HEK293 (cell line): ENCODE measurements around the gene SCYL3.
A peak's percentile ranks its signal among the peaks of the same experiment; 100 is the strongest.

ENCODE experiments used
- KLF10 ChIP-seq: fragments of 450-650 bp; IDR thresholded peaks from 2 replicates; pipeline ENCODE4 v1.5.1; 2018; ENCODE audit warnings: missing biosample characterization, mild to moderate bottlenecking, missing genetic modification characterization
- SCRT1 ChIP-seq: fragments of 450-650 bp; formaldehyde crosslinking; IDR thresholded peaks from 2 replicates; pipeline ENCODE4 v1.5.1; 2016; ENCODE audit warnings: missing biosample characterization, missing genetic modification characterization, borderline replicate concordance
- SP3 ChIP-seq: fragments of 450-650 bp; formaldehyde crosslinking; IDR thresholded peaks from 2 replicates; pipeline ENCODE4 v1.5.1; 2016; ENCODE audit warnings: missing biosample characterization, missing genetic modification characterization
- TRIM28 ChIP-seq: IDR thresholded peaks from 2 replicates; pipeline ENCODE4 v1.6.1; 2011; ENCODE audit warnings: low read length, control low read depth, borderline replicate concordance
- YY1 ChIP-seq: fragments of 450-650 bp; formaldehyde crosslinking; IDR thresholded peaks from 2 replicates; pipeline ENCODE4 v1.5.1; 2018; ENCODE audit warnings: missing biosample characterization, missing genetic modification characterization
- ZBTB20 ChIP-seq: fragments of 450-650 bp; formaldehyde crosslinking; IDR thresholded peaks from 2 replicates; pipeline ENCODE4 v1.5.1; 2016; ENCODE audit warnings: missing biosample characterization, missing genetic modification characterization
- ZNF114 ChIP-seq: fragments of 450-650 bp; formaldehyde crosslinking; IDR thresholded peaks from 2 replicates; pipeline ENCODE4 v1.5.0; 2017; ENCODE audit warnings: missing biosample characterization, missing genetic modification characterization
- ZNF140 ChIP-seq: fragments of 450-650 bp; formaldehyde crosslinking; IDR thresholded peaks from 2 replicates; pipeline ENCODE4 v1.5.1; 2016; ENCODE audit warnings: missing biosample characterization, missing genetic modification characterization
- ZNF221 ChIP-seq: fragments of 450-650 bp; formaldehyde crosslinking; IDR thresholded peaks from 2 replicates; pipeline ENCODE4 v1.5.1; 2017; ENCODE audit warnings: missing biosample characterization, missing genetic modification characterization, borderline replicate concordance
- ZNF266 ChIP-seq: fragments of 450-650 bp; formaldehyde crosslinking; IDR thresholded peaks from 2 replicates; pipeline ENCODE4 v1.5.1; 2016; ENCODE audit warnings: missing biosample characterization, missing genetic modification characterization, low read depth
- ZNF292 ChIP-seq: fragments of 450-650 bp; formaldehyde crosslinking; IDR thresholded peaks from 2 replicates; pipeline ENCODE4 v1.5.1; 2016; ENCODE audit warnings: low read depth, missing biosample characterization, missing genetic modification characterization, borderline replicate concordance
- ZNF366 ChIP-seq: fragments of 450-650 bp; formaldehyde crosslinking; conservative IDR thresholded peaks from 2 replicates; pipeline ENCODE4 v1.5.1; 2016; ENCODE audit warnings: missing biosample characterization, missing genetic modification characterization
- ZNF37A ChIP-seq: fragments of 450-650 bp; IDR thresholded peaks from 2 replicates; pipeline ENCODE4 v1.5.1; 2018; ENCODE audit warnings: missing biosample characterization, missing genetic modification characterization
- ZNF426 ChIP-seq: fragments of 450-650 bp; formaldehyde crosslinking; IDR thresholded peaks from 2 replicates; pipeline ENCODE4 v1.5.1; 2017; ENCODE audit warnings: missing biosample characterization, missing genetic modification characterization, mild to moderate bottlenecking, inconsistent platforms, moderate library complexity
- ZNF433 ChIP-seq: fragments of 450-650 bp; formaldehyde crosslinking; IDR thresholded peaks from 2 replicates; pipeline ENCODE4 v1.5.1; 2016; ENCODE audit warnings: missing biosample characterization, missing genetic modification characterization, low read depth
- ZNF544 ChIP-seq: fragments of 450-650 bp; formaldehyde crosslinking; IDR thresholded peaks from 2 replicates; pipeline ENCODE4 v1.5.0; 2017; ENCODE audit warnings: missing biosample characterization, missing genetic modification characterization
- ZNF624 ChIP-seq: fragments of 450-650 bp; formaldehyde crosslinking; IDR thresholded peaks from 2 replicates; pipeline ENCODE4 v1.5.1; 2017; ENCODE audit warnings: missing biosample characterization, missing genetic modification characterization
- ZNF707 ChIP-seq: fragments of 450-650 bp; formaldehyde crosslinking; IDR thresholded peaks from 2 replicates; pipeline ENCODE4 v1.5.1; 2016; ENCODE audit warnings: missing biosample characterization, missing genetic modification characterization
- ZNF76 ChIP-seq: fragments of 450-650 bp; formaldehyde crosslinking; IDR thresholded peaks from 2 replicates; pipeline ENCODE4; 2016; ENCODE audit warnings: low read depth, missing biosample characterization, missing genetic modification characterization, borderline replicate concordance
- ZNF776 ChIP-seq: fragments of 450-650 bp; formaldehyde crosslinking; IDR thresholded peaks from 2 replicates; pipeline ENCODE4 v1.5.0; 2017; ENCODE audit warnings: missing biosample characterization, missing genetic modification characterization, borderline replicate concordance
- ZNF843 ChIP-seq: fragments of 450-650 bp; formaldehyde crosslinking; IDR thresholded peaks from 2 replicates; pipeline ENCODE4 v1.5.1; 2016; ENCODE audit warnings: missing biosample characterization, missing genetic modification characterization
- ZSCAN16 ChIP-seq: fragments of 450-650 bp; formaldehyde crosslinking; IDR thresholded peaks from 2 replicates; pipeline ENCODE4 v1.5.1; 2016; ENCODE audit warnings: missing biosample characterization, missing genetic modification characterization
- ZSCAN23 ChIP-seq: fragments of 450-650 bp; formaldehyde crosslinking; IDR thresholded peaks from 2 replicates; pipeline ENCODE4 v1.5.1; 2016; ENCODE audit warnings: missing biosample characterization, missing genetic modification characterization
- TF ChIP-seq, protein P1 (sequence below): fragments of 450-650 bp; formaldehyde crosslinking; IDR thresholded peaks from 2 replicates; pipeline ENCODE4 v1.5.1; 2016; ENCODE audit warnings: missing biosample characterization, missing genetic modification characterization
- TF ChIP-seq, protein P2 (sequence below): fragments of 450-650 bp; formaldehyde crosslinking; IDR thresholded peaks from 2 replicates; pipeline ENCODE4 v1.5.1; 2016; ENCODE audit warnings: missing biosample characterization, missing genetic modification characterization
- TF ChIP-seq, protein P3 (sequence below): fragments of 450-650 bp; formaldehyde crosslinking; IDR thresholded peaks from 2 replicates; pipeline ENCODE4 v1.5.1; 2016; ENCODE audit warnings: missing biosample characterization, missing genetic modification characterization
- TF ChIP-seq, protein P4 (sequence below): sonication (generic); formaldehyde crosslinking; IDR thresholded peaks from 2 replicates; pipeline ENCODE4 v1.8.1; 2022; ENCODE audit warnings: mild to moderate bottlenecking, moderate library complexity, missing genetic modification reagents
- TF ChIP-seq, protein P5 (sequence below): fragments of 450-650 bp; formaldehyde crosslinking; IDR thresholded peaks from 2 replicates; pipeline ENCODE4 v1.5.0; 2017; ENCODE audit warnings: missing biosample characterization, missing genetic modification characterization, borderline replicate concordance
- TF ChIP-seq, protein P6 (sequence below): fragments of 450-650 bp; formaldehyde crosslinking; IDR thresholded peaks from 2 replicates; pipeline ENCODE4; 2016; ENCODE audit warnings: missing biosample characterization, missing genetic modification characterization
- TF ChIP-seq, protein P7 (sequence below): fragments of 450-650 bp; formaldehyde crosslinking; IDR thresholded peaks from 2 replicates; pipeline ENCODE4 v1.5.1; 2016; ENCODE audit warnings: missing biosample characterization, missing genetic modification characterization
- TF ChIP-seq, protein P8 (sequence below): fragments of 450-650 bp; formaldehyde crosslinking; optimal IDR thresholded peaks from 2 replicates; pipeline ENCODE3; 2016; ENCODE audit warnings: missing biosample characterization, mild to moderate bottlenecking, missing genetic modification characterization

Gene SCYL3

DNA sequence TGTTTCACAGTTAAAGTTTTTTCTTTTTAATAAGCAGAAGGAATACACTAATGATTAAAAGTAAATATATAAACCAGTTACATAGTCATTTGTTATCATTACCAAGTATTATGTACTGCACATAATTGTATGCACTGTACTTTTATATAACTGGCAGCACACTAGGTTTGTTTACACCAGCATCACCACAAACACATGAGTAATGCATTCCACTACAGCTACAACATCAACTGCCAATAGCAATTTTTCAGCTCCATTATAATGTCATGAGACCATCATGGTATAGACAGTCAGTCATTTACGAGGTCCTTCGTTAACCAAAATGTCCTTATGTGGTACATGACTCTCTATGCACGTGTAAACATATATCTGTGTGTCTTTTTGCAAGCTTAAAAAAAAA lies 35.2 kb downstream of the SCYL3 start (continued):
- TF ChIP-seq ZNF776 (tag by site-specific recombination): no peak
- no peak for TF ChIP-seq YY1
- TF ChIP-seq TRIM28: no peak
- TF ChIP-seq ZNF366 (tag by site-specific recombination): peak; percentile 83
- no peak for TF ChIP-seq ZNF140
- TF ChIP-seq, protein P1, sequence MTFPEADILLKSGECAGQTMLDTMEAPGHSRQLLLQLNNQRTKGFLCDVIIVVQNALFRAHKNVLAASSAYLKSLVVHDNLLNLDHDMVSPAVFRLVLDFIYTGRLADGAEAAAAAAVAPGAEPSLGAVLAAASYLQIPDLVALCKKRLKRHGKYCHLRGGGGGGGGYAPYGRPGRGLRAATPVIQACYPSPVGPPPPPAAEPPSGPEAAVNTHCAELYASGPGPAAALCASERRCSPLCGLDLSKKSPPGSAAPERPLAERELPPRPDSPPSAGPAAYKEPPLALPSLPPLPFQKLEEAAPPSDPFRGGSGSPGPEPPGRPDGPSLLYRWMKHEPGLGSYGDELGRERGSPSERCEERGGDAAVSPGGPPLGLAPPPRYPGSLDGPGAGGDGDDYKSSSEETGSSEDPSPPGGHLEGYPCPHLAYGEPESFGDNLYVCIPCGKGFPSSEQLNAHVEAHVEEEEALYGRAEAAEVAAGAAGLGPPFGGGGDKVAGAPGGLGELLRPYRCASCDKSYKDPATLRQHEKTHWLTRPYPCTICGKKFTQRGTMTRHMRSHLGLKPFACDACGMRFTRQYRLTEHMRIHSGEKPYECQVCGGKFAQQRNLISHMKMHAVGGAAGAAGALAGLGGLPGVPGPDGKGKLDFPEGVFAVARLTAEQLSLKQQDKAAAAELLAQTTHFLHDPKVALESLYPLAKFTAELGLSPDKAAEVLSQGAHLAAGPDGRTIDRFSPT (tag by site-specific recombination): no peak
- TF ChIP-seq, protein P2, sequence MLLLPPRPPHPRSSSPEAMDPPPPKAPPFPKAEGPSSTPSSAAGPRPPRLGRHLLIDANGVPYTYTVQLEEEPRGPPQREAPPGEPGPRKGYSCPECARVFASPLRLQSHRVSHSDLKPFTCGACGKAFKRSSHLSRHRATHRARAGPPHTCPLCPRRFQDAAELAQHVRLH (tag by site-specific recombination): no peak
- TF ChIP-seq ZBTB20 (tag by site-specific recombination): no peak
- TF ChIP-seq ZSCAN23 (tag by site-specific recombination): no peak
- TF ChIP-seq ZNF843 (tag by site-specific recombination): no peak
- TF ChIP-seq, protein P3, sequence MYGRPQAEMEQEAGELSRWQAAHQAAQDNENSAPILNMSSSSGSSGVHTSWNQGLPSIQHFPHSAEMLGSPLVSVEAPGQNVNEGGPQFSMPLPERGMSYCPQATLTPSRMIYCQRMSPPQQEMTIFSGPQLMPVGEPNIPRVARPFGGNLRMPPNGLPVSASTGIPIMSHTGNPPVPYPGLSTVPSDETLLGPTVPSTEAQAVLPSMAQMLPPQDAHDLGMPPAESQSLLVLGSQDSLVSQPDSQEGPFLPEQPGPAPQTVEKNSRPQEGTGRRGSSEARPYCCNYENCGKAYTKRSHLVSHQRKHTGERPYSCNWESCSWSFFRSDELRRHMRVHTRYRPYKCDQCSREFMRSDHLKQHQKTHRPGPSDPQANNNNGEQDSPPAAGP (tag by site-specific recombination): no peak
- no peak for TF ChIP-seq ZNF624 (tag by site-specific recombination)
- no peak for TF ChIP-seq ZSCAN16
- TF ChIP-seq ZNF266 (tag by site-specific recombination): no peak
- TF ChIP-seq, protein P4, sequence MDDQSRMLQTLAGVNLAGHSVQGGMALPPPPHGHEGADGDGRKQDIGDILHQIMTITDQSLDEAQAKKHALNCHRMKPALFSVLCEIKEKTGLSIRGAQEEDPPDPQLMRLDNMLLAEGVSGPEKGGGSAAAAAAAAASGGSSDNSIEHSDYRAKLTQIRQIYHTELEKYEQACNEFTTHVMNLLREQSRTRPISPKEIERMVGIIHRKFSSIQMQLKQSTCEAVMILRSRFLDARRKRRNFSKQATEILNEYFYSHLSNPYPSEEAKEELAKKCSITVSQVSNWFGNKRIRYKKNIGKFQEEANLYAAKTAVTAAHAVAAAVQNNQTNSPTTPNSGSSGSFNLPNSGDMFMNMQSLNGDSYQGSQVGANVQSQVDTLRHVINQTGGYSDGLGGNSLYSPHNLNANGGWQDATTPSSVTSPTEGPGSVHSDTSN (CRISPR knock-in tag): no peak
- TF ChIP-seq ZNF426 (tag by site-specific recombination): no peak
- TF ChIP-seq SP3 (tag by site-specific recombination): 0 out of 2 replicates have a peak, but pooled peaks have one; percentile 22
- no peak for TF ChIP-seq ZNF221 (tag by site-specific recombination)
- no peak for TF ChIP-seq ZNF114 (tag by site-specific recombination)
- TF ChIP-seq, protein P5, sequence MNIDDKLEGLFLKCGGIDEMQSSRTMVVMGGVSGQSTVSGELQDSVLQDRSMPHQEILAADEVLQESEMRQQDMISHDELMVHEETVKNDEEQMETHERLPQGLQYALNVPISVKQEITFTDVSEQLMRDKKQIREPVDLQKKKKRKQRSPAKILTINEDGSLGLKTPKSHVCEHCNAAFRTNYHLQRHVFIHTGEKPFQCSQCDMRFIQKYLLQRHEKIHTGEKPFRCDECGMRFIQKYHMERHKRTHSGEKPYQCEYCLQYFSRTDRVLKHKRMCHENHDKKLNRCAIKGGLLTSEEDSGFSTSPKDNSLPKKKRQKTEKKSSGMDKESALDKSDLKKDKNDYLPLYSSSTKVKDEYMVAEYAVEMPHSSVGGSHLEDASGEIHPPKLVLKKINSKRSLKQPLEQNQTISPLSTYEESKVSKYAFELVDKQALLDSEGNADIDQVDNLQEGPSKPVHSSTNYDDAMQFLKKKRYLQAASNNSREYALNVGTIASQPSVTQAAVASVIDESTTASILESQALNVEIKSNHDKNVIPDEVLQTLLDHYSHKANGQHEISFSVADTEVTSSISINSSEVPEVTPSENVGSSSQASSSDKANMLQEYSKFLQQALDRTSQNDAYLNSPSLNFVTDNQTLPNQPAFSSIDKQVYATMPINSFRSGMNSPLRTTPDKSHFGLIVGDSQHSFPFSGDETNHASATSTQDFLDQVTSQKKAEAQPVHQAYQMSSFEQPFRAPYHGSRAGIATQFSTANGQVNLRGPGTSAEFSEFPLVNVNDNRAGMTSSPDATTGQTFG: no peak
- no peak for TF ChIP-seq ZNF76 (tag by site-specific recombination)
- TF ChIP-seq ZNF292: no peak
- no peak for TF ChIP-seq ZNF707 (tag by site-specific recombination)
- TF ChIP-seq SCRT1 (tag by site-specific recombination): no peak
- TF ChIP-seq ZNF544 (tag by site-specific recombination): no peak
- TF ChIP-seq, protein P6, sequence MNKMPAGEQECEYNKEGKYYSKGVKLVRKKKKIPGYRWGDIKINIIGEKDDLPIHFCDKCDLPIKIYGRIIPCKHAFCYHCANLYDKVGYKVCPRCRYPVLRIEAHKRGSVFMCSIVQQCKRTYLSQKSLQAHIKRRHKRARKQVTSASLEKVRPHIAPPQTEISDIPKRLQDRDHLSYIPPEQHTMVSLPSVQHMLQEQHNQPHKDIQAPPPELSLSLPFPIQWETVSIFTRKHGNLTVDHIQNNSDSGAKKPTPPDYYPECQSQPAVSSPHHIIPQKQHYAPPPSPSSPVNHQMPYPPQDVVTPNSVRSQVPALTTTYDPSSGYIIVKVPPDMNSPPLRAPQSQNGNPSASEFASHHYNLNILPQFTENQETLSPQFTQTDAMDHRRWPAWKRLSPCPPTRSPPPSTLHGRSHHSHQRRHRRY (tag by site-specific recombination): no peak
- no peak for TF ChIP-seq ZNF433 (tag by site-specific recombination)
- TF ChIP-seq, protein P7, sequence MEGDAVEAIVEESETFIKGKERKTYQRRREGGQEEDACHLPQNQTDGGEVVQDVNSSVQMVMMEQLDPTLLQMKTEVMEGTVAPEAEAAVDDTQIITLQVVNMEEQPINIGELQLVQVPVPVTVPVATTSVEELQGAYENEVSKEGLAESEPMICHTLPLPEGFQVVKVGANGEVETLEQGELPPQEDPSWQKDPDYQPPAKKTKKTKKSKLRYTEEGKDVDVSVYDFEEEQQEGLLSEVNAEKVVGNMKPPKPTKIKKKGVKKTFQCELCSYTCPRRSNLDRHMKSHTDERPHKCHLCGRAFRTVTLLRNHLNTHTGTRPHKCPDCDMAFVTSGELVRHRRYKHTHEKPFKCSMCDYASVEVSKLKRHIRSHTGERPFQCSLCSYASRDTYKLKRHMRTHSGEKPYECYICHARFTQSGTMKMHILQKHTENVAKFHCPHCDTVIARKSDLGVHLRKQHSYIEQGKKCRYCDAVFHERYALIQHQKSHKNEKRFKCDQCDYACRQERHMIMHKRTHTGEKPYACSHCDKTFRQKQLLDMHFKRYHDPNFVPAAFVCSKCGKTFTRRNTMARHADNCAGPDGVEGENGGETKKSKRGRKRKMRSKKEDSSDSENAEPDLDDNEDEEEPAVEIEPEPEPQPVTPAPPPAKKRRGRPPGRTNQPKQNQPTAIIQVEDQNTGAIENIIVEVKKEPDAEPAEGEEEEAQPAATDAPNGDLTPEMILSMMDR (tag by site-specific recombination): no peak
- TF ChIP-seq, protein P8, sequence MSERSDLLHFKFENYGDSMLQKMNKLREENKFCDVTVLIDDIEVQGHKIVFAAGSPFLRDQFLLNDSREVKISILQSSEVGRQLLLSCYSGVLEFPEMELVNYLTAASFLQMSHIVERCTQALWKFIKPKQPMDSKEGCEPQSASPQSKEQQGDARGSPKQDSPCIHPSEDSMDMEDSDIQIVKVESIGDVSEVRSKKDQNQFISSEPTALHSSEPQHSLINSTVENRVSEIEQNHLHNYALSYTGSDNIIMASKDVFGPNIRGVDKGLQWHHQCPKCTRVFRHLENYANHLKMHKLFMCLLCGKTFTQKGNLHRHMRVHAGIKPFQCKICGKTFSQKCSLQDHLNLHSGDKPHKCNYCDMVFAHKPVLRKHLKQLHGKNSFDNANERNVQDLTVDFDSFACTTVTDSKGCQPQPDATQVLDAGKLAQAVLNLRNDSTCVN (tag by site-specific recombination): no peak
- no peak for TF ChIP-seq ZNF37A
- no peak for TF ChIP-seq KLF10 (tag by site-specific recombination)
